ENCODE data around the gene CDC42EP1. TPM values are rescaled to one million over a fixed set of nuclear protein-coding genes. Genes with fewer than 3 reads are reported as not detected.

CDC42EP1 gene
- polyA plus RNA-seq, 1 donor from 2014 or later: 0.24 TPM

GRCh38 chr22:37611207-37611606 is 50.9 kb downstream of the CDC42EP1 start:
- Histone ChIP-seq H2AFZ (ENCODE audit: low read depth, low read length) (no peak overlapping the region), H3K27me3 (ENCODE audit: insufficient read depth, low read depth, low read length) (no peaks in the 10 kb centered on the region), H3K4me2 (ENCODE audit: low read length) (no peak overlapping the region), H4K20me1 (ENCODE audit: insufficient read depth) (no peaks in the 10 kb centered on the region), H3K4me3 (ENCODE audit: low read length) (no peak overlapping the region), H3K36me3 (ENCODE audit: insufficient read depth, low read length) (no peaks in the 10 kb centered on the region), H3F3A (ENCODE audit: insufficient read depth, low read length, poor library complexity, severe bottlenecking) (no peaks in the 10 kb centered on the region), H3K27ac (ENCODE audit: low read length) (no peak overlapping the region), H3K9ac (ENCODE audit: low read length) (no peak overlapping the region), H3K9me3 (ENCODE audit: low read length) (no peaks in the 10 kb centered on the region), H3K79me2 (replicated peaks; ENCODE audit: insufficient read depth, low read length) (peaks cover 10% of the 10 kb centered on the region), H3K9me2 (ENCODE audit: insufficient read depth, low read length) (no peaks in the 10 kb centered on the region)
- no peak for TF ChIP-seq EP300 (conservative IDR thresholded peaks at IDR 0.05; ENCODE audit: poor library complexity, severe bottlenecking)
- TF ChIP-seq RAD21 (conservative IDR thresholded peaks at IDR 0.05): no peak
- no peak for TF ChIP-seq EZH2 (IDR thresholded peaks at IDR 0.05; ENCODE audit: borderline replicate concordance, insufficient read depth, low read length, poor library complexity, severe bottlenecking)
- TF ChIP-seq, protein P1, sequence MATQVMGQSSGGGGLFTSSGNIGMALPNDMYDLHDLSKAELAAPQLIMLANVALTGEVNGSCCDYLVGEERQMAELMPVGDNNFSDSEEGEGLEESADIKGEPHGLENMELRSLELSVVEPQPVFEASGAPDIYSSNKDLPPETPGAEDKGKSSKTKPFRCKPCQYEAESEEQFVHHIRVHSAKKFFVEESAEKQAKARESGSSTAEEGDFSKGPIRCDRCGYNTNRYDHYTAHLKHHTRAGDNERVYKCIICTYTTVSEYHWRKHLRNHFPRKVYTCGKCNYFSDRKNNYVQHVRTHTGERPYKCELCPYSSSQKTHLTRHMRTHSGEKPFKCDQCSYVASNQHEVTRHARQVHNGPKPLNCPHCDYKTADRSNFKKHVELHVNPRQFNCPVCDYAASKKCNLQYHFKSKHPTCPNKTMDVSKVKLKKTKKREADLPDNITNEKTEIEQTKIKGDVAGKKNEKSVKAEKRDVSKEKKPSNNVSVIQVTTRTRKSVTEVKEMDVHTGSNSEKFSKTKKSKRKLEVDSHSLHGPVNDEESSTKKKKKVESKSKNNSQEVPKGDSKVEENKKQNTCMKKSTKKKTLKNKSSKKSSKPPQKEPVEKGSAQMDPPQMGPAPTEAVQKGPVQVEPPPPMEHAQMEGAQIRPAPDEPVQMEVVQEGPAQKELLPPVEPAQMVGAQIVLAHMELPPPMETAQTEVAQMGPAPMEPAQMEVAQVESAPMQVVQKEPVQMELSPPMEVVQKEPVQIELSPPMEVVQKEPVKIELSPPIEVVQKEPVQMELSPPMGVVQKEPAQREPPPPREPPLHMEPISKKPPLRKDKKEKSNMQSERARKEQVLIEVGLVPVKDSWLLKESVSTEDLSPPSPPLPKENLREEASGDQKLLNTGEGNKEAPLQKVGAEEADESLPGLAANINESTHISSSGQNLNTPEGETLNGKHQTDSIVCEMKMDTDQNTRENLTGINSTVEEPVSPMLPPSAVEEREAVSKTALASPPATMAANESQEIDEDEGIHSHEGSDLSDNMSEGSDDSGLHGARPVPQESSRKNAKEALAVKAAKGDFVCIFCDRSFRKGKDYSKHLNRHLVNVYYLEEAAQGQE (IDR thresholded peaks at IDR 0.05; ENCODE audit: borderline replicate concordance): no peak
- no peak for TF ChIP-seq CTCF (IDR thresholded peaks at IDR 0.05; ENCODE audit: poor library complexity, severe bottlenecking)
- no peak for TF ChIP-seq TAF1 (IDR thresholded peaks at IDR 0.05; ENCODE audit: low read depth)
- no peak for TF ChIP-seq MXI1 (conservative IDR thresholded peaks at IDR 0.05; ENCODE audit: poor library complexity, severe bottlenecking)
- no peak for TF ChIP-seq SMC3 (conservative IDR thresholded peaks at IDR 0.05; ENCODE audit: poor library complexity)
- TF ChIP-seq POLR2AphosphoS5 (IDR thresholded peaks at IDR 0.05): no peak

DNA sequence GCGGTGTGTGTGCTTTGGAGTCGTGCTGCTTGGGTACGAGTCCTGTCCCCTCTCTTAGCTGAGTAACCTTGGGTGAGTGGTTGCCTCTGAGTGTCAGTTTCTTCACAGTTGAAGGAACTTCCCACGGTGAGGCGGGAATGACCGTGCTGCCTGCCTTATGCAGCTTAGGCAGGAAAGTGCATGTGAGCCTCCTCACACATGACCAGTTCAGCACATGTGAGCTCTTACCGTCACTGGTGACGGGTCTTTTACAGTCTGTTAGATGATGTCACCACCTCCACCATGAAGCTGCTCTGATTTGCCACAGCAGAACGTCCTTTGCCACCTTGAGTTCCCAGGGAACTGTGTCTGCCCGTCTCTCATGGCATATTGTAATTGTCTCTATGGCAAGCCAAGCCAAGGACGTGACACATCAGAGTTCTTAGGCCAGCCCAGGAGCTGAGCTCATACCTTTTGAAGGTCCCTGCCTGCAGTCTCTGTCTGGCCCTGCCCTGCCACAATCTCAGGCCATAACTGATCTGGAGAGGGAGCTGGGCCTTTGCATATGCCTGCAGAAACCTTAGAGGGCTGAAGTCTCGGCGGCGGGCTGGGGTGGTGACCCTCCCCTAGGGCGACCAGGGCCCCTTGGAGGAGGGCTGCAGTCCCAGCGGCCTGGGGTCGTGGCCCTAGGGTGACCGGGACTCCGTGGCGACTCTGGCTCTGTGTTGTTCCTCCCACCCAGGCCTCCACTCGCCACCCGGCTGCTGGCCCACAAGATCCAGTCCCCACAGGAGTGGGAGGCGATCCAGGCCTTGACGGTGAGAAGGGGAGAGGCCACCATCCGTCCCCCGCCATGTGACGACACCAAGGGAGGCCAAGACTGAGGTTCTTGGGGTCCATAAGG is 56.2 kb downstream of the CDC42EP1 start:
- Histone ChIP-seq H3K36me3 (ENCODE audit: insufficient read depth, low read length) (no peaks in the 10 kb centered on the region), H3K4me2 (ENCODE audit: low read length) (no peak overlapping the region), H4K20me1 (ENCODE audit: insufficient read depth) (no peaks in the 10 kb centered on the region)

More for the DNA sequence above, 56.2 kb downstream of the CDC42EP1 start:
- H2AFZ ChIP-seq (ENCODE audit: low read depth, low read length): no peak overlapping the region
- no peaks in the 10 kb centered on the region for H3F3A ChIP-seq (ENCODE audit: insufficient read depth, low read length, poor library complexity, severe bottlenecking)
- no peak overlapping the region for H3K9ac ChIP-seq (ENCODE audit: low read length)
- no peaks in the 10 kb centered on the region for H3K27me3 ChIP-seq (ENCODE audit: insufficient read depth, low read depth, low read length)
- no peak overlapping the region for H3K4me3 ChIP-seq (ENCODE audit: low read length)
- H3K9me2 ChIP-seq (ENCODE audit: insufficient read depth, low read length): no peaks in the 10 kb centered on the region
- TF ChIP-seq CTCF (IDR thresholded peaks at IDR 0.05; ENCODE audit: poor library complexity, severe bottlenecking) (no peak), SMC3 (conservative IDR thresholded peaks at IDR 0.05; ENCODE audit: poor library complexity) (no peak), EP300 (conservative IDR thresholded peaks at IDR 0.05; ENCODE audit: poor library complexity, severe bottlenecking) (no peak), RAD21 (conservative IDR thresholded peaks at IDR 0.05) (no peak), EZH2 (IDR thresholded peaks at IDR 0.05; ENCODE audit: borderline replicate concordance, insufficient read depth, low read length, poor library complexity, severe bottlenecking) (no peak), MXI1 (conservative IDR thresholded peaks at IDR 0.05; ENCODE audit: poor library complexity, severe bottlenecking) (no peak), TAF1 (IDR thresholded peaks at IDR 0.05; ENCODE audit: low read depth) (no peak), POLR2AphosphoS5 (IDR thresholded peaks at IDR 0.05) (no peak)
- TF ChIP-seq, protein P1 (IDR thresholded peaks at IDR 0.05; ENCODE audit: borderline replicate concordance): no peak
- no peaks in the 10 kb centered on the region for H3K79me2 ChIP-seq (replicated peaks; ENCODE audit: insufficient read depth, low read length)
- no peaks in the 10 kb centered on the region for H3K9me3 ChIP-seq (ENCODE audit: low read length)
- no peak overlapping the region for H3K27ac ChIP-seq (ENCODE audit: low read length)
